GM23338 (cell line): ENCODE data around the gene HNRNPA1. TPM values are rescaled to one million over a fixed set of nuclear protein-coding genes. Genes with fewer than 3 reads are reported as not detected.
A peak's percentile ranks its signal among the peaks of the same experiment; 100 is the strongest.

ENCODE experiments used
- ATAC-seq: fragments of 200-7000 bp; cut with Tn5 transposase; 3 replicates; pipeline ENCODE4 v1.9.1; 2020
- DNase-seq: peaks from one replicate; pipeline ENCODE4 v3.0.0-alpha.2; 2015; ENCODE audit warnings: low spot score
- H2AFZ ChIP-seq: fragments of 200-600 bp; sonication (generic); 2 replicates; pipeline ENCODE4 v1.8.0; 2016; ENCODE audit warnings: antibody characterized with exemption, mild to moderate bottlenecking, moderate library complexity
- H3F3A ChIP-seq: fragments of 200-600 bp; sonication (generic); replicated peaks from 2 replicates; pipeline ENCODE4 v1.8.0; 2017; ENCODE audit warnings: antibody characterized with exemption, mixed run types, low read depth
- H3K27ac ChIP-seq: fragments of 200-600 bp; sonication (generic); 2 replicates; pipeline ENCODE4 v1.6.1; 2016; ENCODE audit warnings: low read depth
- H3K27me3 ChIP-seq: fragments of 200-600 bp; sonication (generic); 2 replicates; pipeline ENCODE4 v1.8.0; 2016; ENCODE audit warnings: mild to moderate bottlenecking, mixed run types, moderate library complexity; ENCODE audit not compliant: insufficient read depth
- H3K36me3 ChIP-seq: fragments of 200-600 bp; sonication (generic); 2 replicates; pipeline ENCODE4 v1.8.0; 2016; ENCODE audit warnings: mild to moderate bottlenecking; ENCODE audit not compliant: insufficient read depth
- H3K4me1 ChIP-seq: fragments of 200-600 bp; sonication (generic); 2 replicates; pipeline ENCODE4 v1.8.0; 2016; ENCODE audit warnings: mild to moderate bottlenecking, moderate library complexity; ENCODE audit not compliant: insufficient read depth
- H3K4me2 ChIP-seq: fragments of 200-600 bp; sonication (generic); 2 replicates; pipeline ENCODE4 v1.7.1; 2017; ENCODE audit warnings: mixed run types
- H3K4me3 ChIP-seq: fragments of 200-600 bp; sonication (generic); 2 replicates; pipeline ENCODE4 v1.6.1; 2016; ENCODE audit warnings: mixed run types
- H3K79me2 ChIP-seq: fragments of 200-600 bp; sonication (generic); replicated peaks from 2 replicates; pipeline ENCODE4 v1.8.0; 2017; ENCODE audit warnings: mild to moderate bottlenecking; ENCODE audit not compliant: insufficient read depth
- H3K9me2 ChIP-seq: fragments of 200-600 bp; sonication (generic); 2 replicates; pipeline ENCODE4 v1.8.0; 2017; ENCODE audit not compliant: insufficient read depth
- H4K20me1 ChIP-seq: fragments of 200-600 bp; sonication (generic); replicated peaks from 2 replicates; pipeline ENCODE4 v1.8.0; 2017; ENCODE audit warnings: mild to moderate bottlenecking; ENCODE audit not compliant: insufficient read depth
- H3K27ac Mint-ChIP-seq: 2 replicates; pipeline ENCODE4 v1.8.0; 2020; ENCODE audit warnings: inconsistent platforms, mild to moderate bottlenecking, moderate library complexity, mixed read lengths
- H3K27me3 Mint-ChIP-seq: 3 replicates; pipeline ENCODE4 v1.8.0; 2022; ENCODE audit warnings: low read depth, mild to moderate bottlenecking, moderate library complexity, mixed read lengths, inconsistent platforms; ENCODE audit not compliant: insufficient read depth, poor library complexity
- H3K36me3 Mint-ChIP-seq: 3 replicates; pipeline ENCODE4 v1.8.0; 2021; ENCODE audit warnings: low read depth, mild to moderate bottlenecking, inconsistent platforms, moderate library complexity, mixed read lengths
- H3K4me1 Mint-ChIP-seq: 3 replicates; pipeline ENCODE4 v1.8.0; 2020; ENCODE audit warnings: mild to moderate bottlenecking, inconsistent platforms, mixed read lengths
- H3K4me3 Mint-ChIP-seq: 3 replicates; pipeline ENCODE4 v1.8.0; 2021; ENCODE audit warnings: moderate library complexity, mild to moderate bottlenecking, inconsistent platforms, mixed read lengths
- H3K9me3 Mint-ChIP-seq: 3 replicates; pipeline ENCODE4 v1.8.0; 2020; ENCODE audit warnings: moderate library complexity, mild to moderate bottlenecking, inconsistent platforms, mixed read lengths
- CREB1 ChIP-seq: fragments of 250-450 bp; sonication (Bioruptor Pico); IDR thresholded peaks from 2 replicates; pipeline ENCODE4 v1.5.0; 2020; ENCODE audit warnings: low read depth, mild to moderate bottlenecking, moderate library complexity
- EZH2 ChIP-seq: fragments of 200-600 bp; sonication (generic); IDR thresholded peaks from one replicate; pipeline ENCODE4 v1.8.0; 2017; ENCODE audit warnings: antibody characterized with exemption, mild to moderate bottlenecking, low read depth; ENCODE audit not compliant: unreplicated experiment
- EZH2phosphoT487 ChIP-seq: fragments of 200-600 bp; sonication (generic); IDR thresholded peaks from one replicate; pipeline ENCODE4 v1.8.1; 2018; ENCODE audit warnings: antibody characterized with exemption; ENCODE audit not compliant: unreplicated experiment
- JUNB ChIP-seq: IDR thresholded peaks from one replicate; pipeline ENCODE4 v1.6.1; 2016; ENCODE audit warnings: antibody characterized with exemption; ENCODE audit not compliant: unreplicated experiment
- NANOG ChIP-seq: IDR thresholded peaks from 2 replicates; pipeline ENCODE4 v1.6.1; 2016; ENCODE audit warnings: antibody characterized with exemption, borderline replicate concordance
- POLR2AphosphoS5 ChIP-seq: IDR thresholded peaks from 2 replicates; pipeline ENCODE4 v1.6.1; 2016; ENCODE audit warnings: antibody characterized with exemption, low read depth
- STAT1 ChIP-seq: IDR thresholded peaks from one replicate; pipeline ENCODE4 v1.6.1; 2016; ENCODE audit warnings: antibody characterized with exemption; ENCODE audit not compliant: unreplicated experiment
- ZNF114 ChIP-seq: fragments of 250-450 bp; sonication (Bioruptor Pico); IDR thresholded peaks from 2 replicates; pipeline ENCODE4 v1.5.0; 2020; ENCODE audit warnings: mild to moderate bottlenecking, moderate library complexity
- ZNF331 ChIP-seq: fragments of 250-450 bp; sonication (Bioruptor Pico); IDR thresholded peaks from 2 replicates; pipeline ENCODE4 v1.5.0; 2020; ENCODE audit warnings: low read depth, mild to moderate bottlenecking, moderate library complexity
- polyA plus RNA-seq: library from polyadenylated mRNA; unstranded; fragments of >200 nt; fragmentation: Nextera tagmentation; extraction: Ambion mirVana; gene quantifications from 2 replicates; pipeline ENCODE4 v1.2.1, GENCODE V29; 2016
- total RNA-seq: library from RNA; depleted of rRNA; stranded (reverse); fragments of >200 nt; shearing (Covaris generic); gene quantifications from 2 replicates; pipeline ENCODE4 v1.2.3, GENCODE V29; 2014
- TF ChIP-seq, protein P1 (sequence below): IDR thresholded peaks from one replicate; pipeline ENCODE4 v1.6.1; 2018; ENCODE audit warnings: antibody characterized with exemption; ENCODE audit not compliant: unreplicated experiment
- TF ChIP-seq, protein P2 (sequence below): fragments of 250-450 bp; sonication (Bioruptor Pico); IDR thresholded peaks from 2 replicates; pipeline ENCODE4 v1.5.0; 2020; ENCODE audit warnings: mild to moderate bottlenecking, moderate library complexity
- TF ChIP-seq, protein P3 (sequence below): IDR thresholded peaks from 2 replicates; pipeline ENCODE4 v1.6.1; 2016; ENCODE audit warnings: antibody characterized with exemption
- TF ChIP-seq, protein P4 (sequence below), 2 experiments: fragments of 200-600 bp in 1 of 2; sonication (generic) in 1 of 2; conservative IDR thresholded peaks; 2 replicates each; pipeline versions ENCODE4 v1.5.1 to v1.6.1; 2016 to 2017; ENCODE audit warnings: antibody characterized with exemption in 2 of 2, low read depth in 2 of 2, mild to moderate bottlenecking in 2 of 2, moderate library complexity in 1 of 2

The HNRNPA1 gene
- total and polyA plus RNA-seq, 2 experiments from 2014 or later: 1,104 to 2,576 TPM

DNA sequence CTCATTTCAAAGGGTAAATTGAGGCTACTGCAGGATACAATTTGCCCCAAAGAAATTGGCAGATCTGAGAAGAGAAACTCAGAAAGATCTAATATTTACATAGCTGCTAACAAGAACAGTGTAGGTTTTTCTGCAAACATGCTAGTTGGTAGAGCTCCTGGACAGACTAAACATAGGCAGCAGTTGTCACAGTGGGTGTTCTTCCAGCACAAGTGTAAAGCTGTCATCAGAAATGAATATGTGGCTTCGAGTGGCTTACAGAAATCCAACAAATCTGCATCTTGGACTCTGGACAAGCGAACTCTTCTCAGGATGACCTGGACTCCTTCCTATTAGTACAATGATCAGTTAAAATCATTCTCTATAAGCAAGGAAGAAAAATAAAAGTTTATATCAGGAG lies 6.5 kb upstream of the HNRNPA1 start:
- Mint-ChIP-seq H3K36me3 (peaks cover 21% of the 10 kb centered on the region), H3K4me3 (no peak overlapping the region), H3K4me1 (peaks cover 21% of the 10 kb centered on the region; the same call in 2 of the 3 replicates), H3K27me3 (peaks cover 10% of the 10 kb centered on the region), H3K9me3 (no peaks in the 10 kb centered on the region), H3K27ac (no peak overlapping the region)
- DNase-seq: no peak
- peaks cover 11% of the 10 kb centered on the region; the same call in 1 of the 2 replicates for H3K36me3 ChIP-seq
- H4K20me1 ChIP-seq: peaks cover 26% of the 10 kb centered on the region
- H2AFZ ChIP-seq: no peak overlapping the region
- H3K4me1 ChIP-seq: peaks cover 20% of the 10 kb centered on the region
- no peaks in the 10 kb centered on the region for H3K27me3 ChIP-seq
- peaks cover 59% of the 10 kb centered on the region for H3K79me2 ChIP-seq
- TF ChIP-seq CREB1 (CRISPR knock-in tag) (no peak), ZNF114 (CRISPR knock-in tag) (no peak), POLR2AphosphoS5 (no peak), STAT1 (no peak), EZH2phosphoT487 (no peak), ZNF331 (CRISPR knock-in tag) (no peak), NANOG (no peak), EZH2 (no peak), JUNB (no peak)
- TF ChIP-seq, protein P1, sequence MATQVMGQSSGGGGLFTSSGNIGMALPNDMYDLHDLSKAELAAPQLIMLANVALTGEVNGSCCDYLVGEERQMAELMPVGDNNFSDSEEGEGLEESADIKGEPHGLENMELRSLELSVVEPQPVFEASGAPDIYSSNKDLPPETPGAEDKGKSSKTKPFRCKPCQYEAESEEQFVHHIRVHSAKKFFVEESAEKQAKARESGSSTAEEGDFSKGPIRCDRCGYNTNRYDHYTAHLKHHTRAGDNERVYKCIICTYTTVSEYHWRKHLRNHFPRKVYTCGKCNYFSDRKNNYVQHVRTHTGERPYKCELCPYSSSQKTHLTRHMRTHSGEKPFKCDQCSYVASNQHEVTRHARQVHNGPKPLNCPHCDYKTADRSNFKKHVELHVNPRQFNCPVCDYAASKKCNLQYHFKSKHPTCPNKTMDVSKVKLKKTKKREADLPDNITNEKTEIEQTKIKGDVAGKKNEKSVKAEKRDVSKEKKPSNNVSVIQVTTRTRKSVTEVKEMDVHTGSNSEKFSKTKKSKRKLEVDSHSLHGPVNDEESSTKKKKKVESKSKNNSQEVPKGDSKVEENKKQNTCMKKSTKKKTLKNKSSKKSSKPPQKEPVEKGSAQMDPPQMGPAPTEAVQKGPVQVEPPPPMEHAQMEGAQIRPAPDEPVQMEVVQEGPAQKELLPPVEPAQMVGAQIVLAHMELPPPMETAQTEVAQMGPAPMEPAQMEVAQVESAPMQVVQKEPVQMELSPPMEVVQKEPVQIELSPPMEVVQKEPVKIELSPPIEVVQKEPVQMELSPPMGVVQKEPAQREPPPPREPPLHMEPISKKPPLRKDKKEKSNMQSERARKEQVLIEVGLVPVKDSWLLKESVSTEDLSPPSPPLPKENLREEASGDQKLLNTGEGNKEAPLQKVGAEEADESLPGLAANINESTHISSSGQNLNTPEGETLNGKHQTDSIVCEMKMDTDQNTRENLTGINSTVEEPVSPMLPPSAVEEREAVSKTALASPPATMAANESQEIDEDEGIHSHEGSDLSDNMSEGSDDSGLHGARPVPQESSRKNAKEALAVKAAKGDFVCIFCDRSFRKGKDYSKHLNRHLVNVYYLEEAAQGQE: no peak
- TF ChIP-seq, protein P2, sequence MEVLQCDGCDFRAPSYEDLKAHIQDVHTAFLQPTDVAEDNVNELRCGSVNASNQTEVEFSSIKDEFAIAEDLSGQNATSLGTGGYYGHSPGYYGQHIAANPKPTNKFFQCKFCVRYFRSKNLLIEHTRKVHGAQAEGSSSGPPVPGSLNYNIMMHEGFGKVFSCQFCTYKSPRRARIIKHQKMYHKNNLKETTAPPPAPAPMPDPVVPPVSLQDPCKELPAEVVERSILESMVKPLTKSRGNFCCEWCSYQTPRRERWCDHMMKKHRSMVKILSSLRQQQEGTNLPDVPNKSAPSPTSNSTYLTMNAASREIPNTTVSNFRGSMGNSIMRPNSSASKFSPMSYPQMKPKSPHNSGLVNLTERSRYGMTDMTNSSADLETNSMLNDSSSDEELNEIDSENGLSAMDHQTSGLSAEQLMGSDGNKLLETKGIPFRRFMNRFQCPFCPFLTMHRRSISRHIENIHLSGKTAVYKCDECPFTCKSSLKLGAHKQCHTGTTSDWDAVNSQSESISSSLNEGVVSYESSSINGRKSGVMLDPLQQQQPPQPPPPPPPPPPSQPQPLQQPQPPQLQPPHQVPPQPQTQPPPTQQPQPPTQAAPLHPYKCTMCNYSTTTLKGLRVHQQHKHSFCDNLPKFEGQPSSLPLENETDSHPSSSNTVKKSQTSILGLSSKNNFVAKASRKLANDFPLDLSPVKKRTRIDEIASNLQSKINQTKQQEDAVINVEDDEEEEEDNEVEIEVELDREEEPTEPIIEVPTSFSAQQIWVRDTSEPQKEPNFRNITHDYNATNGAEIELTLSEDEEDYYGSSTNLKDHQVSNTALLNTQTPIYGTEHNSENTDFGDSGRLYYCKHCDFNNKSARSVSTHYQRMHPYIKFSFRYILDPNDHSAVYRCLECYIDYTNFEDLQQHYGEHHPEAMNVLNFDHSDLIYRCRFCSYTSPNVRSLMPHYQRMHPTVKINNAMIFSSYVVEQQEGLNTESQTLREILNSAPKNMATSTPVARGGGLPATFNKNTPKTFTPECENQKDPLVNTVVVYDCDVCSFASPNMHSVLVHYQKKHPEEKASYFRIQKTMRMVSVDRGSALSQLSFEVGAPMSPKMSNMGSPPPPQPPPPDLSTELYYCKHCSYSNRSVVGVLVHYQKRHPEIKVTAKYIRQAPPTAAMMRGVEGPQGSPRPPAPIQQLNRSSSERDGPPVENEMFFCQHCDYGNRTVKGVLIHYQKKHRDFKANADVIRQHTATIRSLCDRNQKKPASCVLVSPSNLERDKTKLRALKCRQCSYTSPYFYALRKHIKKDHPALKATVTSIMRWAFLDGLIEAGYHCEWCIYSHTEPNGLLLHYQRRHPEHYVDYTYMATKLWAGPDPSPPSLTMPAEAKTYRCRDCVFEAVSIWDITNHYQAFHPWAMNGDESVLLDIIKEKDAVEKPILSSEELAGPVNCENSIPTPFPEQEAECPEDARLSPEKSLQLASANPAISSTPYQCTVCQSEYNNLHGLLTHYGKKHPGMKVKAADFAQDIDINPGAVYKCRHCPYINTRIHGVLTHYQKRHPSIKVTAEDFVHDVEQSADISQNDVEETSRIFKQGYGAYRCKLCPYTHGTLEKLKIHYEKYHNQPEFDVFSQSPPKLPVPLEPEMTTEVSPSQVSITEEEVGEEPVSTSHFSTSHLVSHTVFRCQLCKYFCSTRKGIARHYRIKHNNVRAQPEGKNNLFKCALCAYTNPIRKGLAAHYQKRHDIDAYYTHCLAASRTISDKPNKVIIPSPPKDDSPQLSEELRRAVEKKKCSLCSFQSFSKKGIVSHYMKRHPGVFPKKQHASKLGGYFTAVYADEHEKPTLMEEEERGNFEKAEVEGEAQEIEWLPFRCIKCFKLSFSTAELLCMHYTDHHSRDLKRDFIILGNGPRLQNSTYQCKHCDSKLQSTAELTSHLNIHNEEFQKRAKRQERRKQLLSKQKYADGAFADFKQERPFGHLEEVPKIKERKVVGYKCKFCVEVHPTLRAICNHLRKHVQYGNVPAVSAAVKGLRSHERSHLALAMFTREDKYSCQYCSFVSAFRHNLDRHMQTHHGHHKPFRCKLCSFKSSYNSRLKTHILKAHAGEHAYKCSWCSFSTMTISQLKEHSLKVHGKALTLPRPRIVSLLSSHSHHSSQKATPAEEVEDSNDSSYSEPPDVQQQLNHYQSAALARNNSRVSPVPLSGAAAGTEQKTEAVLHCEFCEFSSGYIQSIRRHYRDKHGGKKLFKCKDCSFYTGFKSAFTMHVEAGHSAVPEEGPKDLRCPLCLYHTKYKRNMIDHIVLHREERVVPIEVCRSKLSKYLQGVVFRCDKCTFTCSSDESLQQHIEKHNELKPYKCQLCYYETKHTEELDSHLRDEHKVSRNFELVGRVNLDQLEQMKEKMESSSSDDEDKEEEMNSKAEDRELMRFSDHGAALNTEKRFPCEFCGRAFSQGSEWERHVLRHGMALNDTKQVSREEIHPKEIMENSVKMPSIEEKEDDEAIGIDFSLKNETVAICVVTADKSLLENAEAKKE: no peak
- TF ChIP-seq, protein P3, sequence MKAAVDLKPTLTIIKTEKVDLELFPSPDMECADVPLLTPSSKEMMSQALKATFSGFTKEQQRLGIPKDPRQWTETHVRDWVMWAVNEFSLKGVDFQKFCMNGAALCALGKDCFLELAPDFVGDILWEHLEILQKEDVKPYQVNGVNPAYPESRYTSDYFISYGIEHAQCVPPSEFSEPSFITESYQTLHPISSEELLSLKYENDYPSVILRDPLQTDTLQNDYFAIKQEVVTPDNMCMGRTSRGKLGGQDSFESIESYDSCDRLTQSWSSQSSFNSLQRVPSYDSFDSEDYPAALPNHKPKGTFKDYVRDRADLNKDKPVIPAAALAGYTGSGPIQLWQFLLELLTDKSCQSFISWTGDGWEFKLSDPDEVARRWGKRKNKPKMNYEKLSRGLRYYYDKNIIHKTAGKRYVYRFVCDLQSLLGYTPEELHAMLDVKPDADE: no peak
- TF ChIP-seq, protein P4, sequence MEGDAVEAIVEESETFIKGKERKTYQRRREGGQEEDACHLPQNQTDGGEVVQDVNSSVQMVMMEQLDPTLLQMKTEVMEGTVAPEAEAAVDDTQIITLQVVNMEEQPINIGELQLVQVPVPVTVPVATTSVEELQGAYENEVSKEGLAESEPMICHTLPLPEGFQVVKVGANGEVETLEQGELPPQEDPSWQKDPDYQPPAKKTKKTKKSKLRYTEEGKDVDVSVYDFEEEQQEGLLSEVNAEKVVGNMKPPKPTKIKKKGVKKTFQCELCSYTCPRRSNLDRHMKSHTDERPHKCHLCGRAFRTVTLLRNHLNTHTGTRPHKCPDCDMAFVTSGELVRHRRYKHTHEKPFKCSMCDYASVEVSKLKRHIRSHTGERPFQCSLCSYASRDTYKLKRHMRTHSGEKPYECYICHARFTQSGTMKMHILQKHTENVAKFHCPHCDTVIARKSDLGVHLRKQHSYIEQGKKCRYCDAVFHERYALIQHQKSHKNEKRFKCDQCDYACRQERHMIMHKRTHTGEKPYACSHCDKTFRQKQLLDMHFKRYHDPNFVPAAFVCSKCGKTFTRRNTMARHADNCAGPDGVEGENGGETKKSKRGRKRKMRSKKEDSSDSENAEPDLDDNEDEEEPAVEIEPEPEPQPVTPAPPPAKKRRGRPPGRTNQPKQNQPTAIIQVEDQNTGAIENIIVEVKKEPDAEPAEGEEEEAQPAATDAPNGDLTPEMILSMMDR (conservative IDR thresholded peaks at IDR 0.05; ENCODE audit: low read depth in 2 of 2): no peak
- H3K27ac ChIP-seq: peak overlapping the region; percentile 52; the same call in 1 of the 2 replicates
- no peak overlapping the region for H3K4me3 ChIP-seq
- no peak for ATAC-seq
- no peak overlapping the region for H3K4me2 ChIP-seq
- no peaks in the 10 kb centered on the region for H3K9me2 ChIP-seq
- H3F3A ChIP-seq: no peaks in the 10 kb centered on the region
